Forelimb muscle (tissue), 1 donor: ENCODE measurements around the gene ACVR2A. TPM values are rescaled to one million over a fixed set of nuclear protein-coding genes. Genes with fewer than 3 reads are reported as not detected.
A peak's percentile ranks its signal among the peaks of the same experiment; 100 is the strongest.

ENCODE experiments used
- DNase-seq: peaks from one replicate; pipeline ENCODE4 v3.0.0-alpha.2; 2013; ENCODE audit warnings: low read depth
- polyA plus RNA-seq: library from polyadenylated mRNA; unstranded; fragments of 120-200 nt; gene quantifications from one replicate; pipeline ENCODE4 v1.2.1, GENCODE V29; 2013; ENCODE audit not compliant: insufficient read length

Gene ACVR2A
- polyA plus RNA-seq, 1 donor, result 20.2 TPM

DNA sequence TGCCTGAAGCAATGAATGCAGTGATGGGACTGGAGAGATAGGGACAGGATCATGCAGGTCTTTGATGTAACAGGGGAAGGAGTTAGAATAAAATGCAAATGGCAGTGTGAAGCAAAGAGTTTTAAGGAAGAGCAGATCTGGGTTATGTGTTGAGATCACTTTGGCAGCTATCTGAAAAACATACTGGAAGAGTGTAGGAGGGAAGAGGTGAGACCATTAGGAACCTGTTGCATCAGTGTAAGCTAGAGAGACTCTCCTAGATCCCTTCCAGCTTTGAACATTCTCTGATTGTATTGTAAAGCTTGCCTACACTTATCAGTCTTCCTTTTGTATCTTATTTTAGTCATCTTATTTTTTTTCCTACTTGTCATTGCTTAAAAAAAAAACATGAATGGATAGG is 10.5 kb downstream of the ACVR2A start:
- DNase-seq, result no peak

DNA sequence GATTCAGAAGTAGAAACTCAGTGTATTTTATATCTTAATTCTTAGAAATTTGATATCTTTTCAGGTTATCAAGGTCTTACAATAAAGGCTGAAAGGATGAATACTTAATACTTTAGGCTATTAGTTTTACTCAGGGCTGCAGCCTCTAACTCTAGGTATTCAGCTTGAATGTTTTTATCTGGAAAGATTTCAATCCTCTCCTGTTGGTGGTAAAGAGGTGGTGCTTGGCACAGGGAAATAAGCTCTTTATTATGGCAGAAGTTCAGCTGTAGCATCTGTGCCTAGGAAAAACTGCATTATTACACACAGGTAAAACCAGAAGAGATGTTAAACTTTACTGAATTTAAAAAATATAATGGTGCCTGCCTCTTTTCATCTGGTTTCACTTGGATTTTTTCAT is 11.1 kb downstream of the ACVR2A start:
- no peak for DNase-seq

DNA sequence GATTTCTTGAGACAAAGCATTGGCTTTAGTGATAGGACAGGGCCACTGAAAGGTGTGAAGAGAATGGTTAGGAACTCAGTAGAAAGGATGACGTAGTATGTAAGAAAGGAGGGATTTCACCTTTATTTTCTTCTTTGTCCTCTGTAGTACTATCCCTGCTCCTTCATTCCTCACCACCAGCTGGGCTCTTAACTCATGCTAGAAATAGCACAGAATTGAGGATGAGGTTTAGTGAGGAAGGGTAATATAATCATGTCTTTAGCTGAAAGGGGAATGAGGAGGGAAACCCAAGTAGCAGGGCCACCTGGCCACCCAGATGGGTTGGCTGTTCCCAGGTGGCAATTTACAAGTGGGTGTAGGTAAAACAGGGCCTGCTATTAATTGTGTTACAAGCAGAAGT is 15.2 kb downstream of the ACVR2A start:
- DNase-seq, result no peak

DNA sequence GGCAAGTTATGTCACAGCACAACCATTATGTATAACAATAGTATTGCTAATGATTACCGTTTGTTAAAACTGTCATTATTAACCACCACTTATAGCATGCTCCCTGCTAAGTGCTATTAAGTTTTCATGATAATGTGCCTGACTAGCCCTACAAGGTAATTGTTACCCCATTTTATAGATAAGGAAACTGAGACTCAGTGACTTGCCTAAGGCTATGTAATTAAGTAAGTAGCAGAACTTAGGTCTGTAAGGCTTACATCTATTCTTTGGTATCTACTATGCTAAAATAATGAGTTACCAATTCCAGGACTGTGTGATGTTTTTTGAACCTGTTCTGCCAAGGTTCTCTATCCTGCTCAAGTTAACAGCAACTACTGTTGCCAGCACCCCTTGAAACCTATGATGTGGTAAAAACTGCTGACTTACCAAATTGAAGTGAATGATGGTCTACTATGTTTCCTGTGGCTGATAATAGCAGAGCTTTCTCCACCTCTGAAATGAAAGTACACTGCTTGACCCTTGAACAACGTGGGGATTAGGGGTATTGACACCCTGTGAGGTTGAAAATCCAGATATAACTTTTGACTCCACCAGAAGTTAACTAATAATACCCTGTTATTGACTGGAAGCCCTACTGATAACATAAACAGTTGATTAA is 18.2 kb downstream of the ACVR2A start:
- DNase-seq, result no peak

DNA sequence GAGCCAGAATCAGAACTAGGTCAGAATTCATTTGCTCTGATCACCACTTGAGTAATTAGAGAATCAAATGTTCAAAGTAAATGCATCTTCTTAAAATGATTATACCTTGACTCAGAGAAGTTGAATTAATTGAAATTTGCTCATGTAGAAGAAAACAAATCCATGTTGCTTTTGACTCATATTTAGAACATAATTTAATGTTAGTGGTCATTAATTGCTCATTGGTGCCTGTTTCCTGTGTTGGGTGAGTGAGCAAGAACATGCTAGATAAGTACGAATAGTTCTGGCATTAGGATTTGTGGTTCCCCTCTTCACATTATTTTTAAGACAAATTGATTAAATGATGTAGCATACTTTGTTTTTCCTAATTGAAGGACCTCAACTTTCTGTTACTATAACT is 19.0 kb downstream of the ACVR2A start:
- DNase-seq, result no peak

DNA sequence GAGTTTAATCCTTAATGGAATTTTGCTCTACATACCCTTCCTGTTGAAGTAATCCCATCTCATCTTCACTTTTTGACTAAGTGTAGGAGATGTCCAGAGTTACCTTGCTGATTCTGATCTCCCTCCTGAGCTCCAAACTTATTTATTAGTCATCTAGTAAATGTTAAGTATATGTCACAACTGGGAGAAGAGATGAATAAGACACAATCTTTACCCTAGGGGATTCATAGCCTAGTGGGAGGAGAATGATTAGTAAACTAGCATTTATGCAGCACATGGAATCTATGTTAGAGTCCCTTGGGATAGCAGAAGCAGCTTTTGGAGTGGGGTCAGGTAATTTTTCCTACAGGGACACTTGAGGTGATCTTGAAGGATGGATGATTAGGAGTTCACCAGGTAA is 20.7 kb downstream of the ACVR2A start:
- no peak for DNase-seq

DNA sequence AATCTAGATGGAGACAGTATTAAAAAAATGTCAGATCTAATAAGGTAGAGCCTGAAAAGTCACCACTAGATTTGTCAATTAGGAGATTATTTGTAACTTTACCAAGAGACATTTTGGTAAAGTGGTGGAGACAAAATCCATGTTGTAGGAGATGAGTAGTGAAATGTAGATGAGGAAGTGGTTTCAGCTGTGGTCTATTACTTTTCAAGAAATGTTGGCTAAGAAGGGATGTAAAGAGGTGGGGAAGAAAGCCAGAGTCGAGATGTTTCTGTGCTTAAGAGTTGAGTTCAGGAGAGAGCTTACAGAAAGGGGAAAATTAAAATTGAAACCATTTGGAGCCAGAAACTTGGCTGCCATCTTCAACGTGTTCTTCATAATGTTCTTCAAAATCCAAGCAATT is 22.2 kb downstream of the ACVR2A start:
- no peak for DNase-seq

DNA sequence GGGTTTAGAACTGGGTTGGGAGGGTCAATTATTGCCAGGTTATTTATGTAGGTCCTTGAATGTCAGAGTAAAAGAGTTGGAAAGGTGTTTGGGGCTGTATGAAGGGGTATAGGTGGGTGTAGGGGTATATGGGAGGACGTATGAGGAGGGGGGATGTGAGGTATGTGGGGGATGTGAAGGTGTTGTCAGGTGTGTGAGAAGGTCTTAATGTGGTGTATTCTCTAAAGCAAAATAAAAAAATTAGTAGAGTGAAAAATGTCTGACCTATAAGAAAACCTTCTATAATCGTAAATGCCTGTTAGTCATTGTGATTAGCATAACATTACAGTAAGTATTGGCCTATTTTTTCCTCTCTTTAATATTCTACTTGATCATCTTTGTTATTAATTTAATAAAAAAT is 25.1 kb downstream of the ACVR2A start:
- DNase-seq, result no peak

DNA sequence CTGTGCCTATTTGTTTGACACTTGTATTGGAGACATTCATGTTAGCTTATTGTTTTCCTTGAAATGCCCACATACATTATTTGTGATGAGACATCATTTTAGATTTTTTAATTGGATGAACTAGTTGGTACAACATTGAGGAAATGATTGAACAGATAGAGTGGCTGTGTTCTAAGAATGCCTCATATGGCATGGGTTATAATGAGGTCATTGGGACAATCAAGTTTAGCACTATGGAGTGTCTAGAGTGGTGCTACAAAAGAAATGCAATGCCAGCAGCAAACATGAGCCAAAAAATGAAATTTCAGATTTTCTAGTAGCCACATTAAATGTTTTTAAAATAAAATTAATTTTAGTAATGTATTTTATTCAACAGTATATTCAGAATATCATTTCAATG is 28.1 kb downstream of the ACVR2A start:
- no peak for DNase-seq

DNA sequence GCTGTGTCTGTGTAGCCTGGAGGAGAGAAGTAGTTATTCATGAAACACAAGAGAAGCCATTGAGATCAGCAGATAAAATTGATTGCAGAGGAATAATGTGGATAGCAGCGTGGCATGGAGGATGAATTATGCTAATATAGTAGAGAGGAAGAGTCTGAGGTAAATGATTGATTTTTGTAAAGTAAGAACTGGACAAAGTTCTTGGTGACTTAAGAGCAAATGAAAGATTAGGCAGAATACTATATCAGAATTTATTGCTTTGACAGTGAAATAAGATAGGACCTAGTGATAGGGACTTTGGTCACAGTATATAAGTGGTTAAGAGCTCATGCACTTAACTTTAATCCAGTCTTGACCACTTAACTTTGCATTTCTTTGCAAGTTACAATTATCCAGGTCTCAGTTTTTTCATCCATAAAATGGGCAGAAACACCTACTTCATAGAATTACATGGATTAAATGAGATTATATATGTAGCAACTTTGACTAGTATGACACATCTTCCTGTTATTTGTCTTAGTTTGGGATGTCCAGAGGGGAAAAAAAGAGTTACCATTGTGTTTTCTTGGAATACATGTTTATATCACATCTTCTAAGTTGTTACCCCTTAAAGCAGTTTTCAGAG is 29.1 kb downstream of the ACVR2A start:
- DNase-seq, result no peak

DNA sequence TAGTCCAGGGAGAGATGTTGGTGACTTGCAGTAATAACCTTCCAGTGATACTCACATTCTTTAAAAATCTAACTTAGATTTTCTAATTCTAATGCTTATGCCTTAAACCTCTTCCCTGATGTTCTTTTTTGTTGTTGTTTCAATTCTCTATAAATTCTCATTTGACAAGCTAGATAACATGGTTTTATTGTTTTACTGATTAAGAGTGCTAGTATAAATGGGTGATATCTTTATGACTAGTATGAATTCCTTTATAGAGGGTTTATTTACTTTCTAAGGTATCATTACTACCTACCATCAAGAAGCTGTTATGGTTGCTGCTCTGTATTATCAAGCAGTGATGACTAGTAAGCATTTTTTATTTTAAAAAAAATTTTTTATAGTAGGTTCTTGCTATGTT is 35.0 kb downstream of the ACVR2A start:
- DNase-seq, result no peak

DNA sequence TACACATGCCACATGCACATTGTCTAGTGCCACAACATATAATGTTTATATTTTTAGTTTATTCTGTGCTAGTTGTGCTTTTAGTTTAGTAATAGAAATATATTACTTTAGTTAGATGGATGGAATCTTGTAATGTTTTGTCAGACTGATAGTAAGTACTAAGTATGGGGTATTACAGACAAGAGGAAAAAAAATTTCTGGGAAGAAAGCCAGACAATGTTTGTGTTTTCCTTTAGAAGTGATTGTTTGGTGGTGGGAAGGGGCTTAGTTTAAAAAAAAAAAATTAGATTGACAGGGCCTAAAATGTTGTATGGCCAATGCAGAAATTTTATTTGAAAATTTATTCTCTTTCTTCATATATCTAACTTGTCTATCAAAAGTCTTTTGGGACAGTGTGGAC is 37.8 kb downstream of the ACVR2A start:
- no peak for DNase-seq

DNA sequence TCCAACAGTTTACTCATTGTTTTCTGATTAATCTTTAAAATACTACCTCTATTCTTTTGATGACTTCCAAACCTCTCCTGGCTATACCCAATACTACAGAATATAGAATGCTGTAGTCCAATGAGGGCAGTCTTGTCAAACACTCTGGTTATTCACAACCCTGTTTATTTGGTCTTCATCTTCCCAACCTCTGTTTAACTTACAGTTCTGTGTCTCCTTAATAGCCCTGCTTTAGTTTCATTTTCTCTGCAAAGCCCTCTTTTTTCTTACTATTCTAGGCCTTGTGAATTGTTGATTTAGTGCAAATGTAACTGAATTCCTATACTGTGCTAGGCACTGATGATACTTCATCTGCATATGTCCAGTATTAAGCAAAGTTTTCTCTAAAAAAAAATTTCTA is 40.0 kb downstream of the ACVR2A start:
- DNase-seq, result no peak

DNA sequence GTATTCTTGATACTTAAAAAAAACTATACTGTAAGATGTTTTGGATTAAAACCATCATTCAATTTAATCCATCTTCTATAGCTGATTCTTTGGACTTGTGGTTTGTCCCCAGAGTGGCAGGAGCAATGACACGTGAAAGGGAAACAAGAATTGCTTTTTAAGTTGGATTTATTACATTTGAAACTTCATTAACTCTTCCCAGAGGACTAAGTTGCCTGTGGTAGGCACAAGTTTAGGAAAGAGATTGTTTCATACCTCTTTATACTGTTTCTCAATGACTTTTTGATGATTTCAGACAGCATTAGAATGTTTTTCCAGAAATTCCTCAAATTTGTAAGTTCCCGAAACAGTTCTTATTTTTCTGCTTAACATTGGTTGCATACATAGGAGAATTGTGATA is 41.3 kb downstream of the ACVR2A start:
- DNase-seq, result no peak

DNA sequence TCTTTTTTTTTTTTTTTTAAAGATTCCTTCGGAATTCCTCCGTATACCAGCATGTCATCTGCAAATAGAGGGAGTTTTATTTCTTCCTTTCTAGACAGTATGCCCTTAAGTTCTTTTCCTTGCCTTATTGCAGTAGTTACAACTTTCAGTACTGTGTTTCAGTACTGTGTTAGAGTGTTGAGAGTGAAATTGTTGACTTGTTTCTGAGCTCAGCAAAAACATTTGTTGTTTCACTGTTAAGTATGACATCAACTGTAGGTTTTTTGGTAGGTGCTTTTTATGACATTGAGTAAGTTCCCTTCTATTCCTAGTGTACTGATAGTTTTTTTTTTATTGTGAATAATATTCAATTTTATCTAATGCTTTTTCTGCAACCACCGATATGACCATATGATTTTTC is 43.9 kb downstream of the ACVR2A start:
- DNase-seq, result no peak

DNA sequence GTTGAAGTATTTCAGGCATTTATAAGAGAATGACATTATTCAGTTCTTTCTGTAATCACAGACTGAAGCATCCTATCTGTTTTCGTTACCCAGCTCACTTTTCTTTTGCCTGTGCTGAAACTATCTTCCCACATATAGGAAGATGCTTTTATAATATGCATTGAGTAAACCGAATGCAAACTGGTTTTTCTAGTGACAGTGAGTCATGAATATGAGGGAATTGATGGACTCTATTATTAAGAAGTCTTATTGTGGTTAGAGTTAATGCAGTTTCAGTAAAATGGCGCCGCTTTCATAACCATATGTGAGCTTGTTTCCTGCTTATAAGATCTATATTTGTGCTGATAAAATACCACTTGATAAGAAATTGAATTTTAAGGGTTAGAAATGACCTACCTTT is 59.2 kb downstream of the ACVR2A start:
- DNase-seq, result no peak

DNA sequence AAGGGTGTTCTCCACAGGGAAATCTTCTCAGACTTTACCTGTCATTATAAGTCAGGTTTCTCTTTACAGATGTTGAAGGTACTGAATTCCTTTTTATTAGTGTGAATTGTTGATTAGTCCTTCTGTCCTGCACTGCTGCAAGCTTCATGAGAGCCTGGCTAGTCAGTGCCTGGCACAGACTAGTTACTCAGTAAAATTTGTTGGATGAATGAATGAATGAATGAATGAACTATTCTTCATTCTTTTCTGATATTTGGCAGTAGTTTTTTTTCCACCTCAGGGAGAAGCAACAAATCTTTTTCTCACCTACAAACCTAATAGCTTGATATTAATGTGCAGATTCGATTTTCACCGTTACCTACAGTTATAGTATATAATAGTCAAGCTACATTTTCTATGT is 64.3 kb downstream of the ACVR2A start:
- no peak for DNase-seq

DNA sequence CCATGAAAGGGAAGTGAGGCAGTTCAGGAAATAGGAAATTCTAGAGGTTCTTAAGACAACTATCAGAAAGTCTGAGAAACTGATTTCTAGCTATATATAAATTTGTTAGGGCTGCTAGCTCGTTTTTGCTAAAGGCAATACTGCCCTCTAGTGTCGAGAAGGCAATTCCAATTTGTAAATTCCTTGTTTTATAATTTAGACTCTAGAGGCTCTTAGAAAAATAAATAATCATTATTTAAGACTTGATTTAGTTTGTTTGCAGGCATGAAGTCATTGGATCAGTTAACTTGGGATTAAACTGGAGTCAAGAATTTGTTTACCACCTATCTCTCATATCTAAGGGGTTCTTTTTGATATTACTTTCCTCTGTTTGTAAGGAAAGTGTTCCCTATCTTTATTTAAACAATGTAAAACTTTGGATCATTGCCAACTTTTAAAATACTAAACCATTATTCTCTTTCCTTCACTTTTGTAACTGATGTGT is 66.2 kb downstream of the ACVR2A start:
- peak; percentile 60 for DNase-seq

DNA sequence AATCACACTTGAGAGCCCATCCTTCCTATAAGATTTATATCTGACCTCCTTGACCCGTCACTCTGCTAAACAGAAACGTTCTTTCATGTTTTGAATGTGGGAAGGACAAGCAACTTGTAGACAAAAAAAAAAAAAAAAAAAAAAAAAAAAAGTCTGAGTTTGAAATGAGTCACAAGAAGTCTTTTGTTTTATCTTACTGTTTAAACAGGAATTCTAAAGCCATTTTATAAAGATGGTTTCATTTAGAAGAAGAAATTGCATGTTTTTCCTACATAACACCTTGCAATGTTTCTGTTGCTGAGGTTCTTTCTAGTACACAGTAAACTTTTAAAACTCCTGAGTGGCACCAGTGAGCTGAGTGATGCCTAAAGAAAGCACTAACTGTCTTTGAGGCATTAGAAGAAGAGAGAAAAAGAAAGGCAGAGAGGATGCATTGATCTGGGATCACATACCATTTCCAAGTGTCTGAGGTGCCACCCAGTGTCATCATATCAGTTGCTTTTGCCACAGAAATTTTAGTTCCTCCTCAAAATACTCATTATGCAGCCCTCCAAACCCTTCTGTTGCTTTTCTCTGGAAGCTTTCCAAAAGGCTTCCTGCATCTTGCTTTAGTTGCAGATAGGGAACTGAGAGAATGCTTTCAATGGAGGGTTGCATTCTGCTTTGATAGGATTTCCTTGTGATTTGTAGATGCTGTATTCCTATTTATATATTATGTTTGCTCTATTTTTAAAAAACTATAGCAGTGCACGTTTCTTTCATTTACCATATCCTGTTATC is 69.1 kb downstream of the ACVR2A start:
- no peak for DNase-seq

DNA sequence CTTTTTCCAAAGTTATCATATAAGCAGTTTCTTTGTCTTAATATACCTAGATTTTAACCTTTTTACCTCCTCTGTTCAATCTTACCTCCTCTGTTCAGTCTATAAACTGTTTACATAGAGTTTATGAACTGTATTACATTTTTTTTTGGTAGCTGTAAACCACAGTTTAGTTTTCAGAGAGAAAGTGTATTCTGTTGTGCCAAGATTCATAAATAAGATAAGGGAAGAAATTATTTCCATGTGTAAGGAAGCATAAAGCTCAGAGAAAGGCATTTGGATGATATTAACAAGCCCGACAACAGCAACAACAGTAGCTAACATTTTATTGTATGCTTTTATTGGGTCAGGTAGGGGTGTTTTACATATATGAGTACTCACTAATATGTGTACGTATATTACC is 71.2 kb downstream of the ACVR2A start:
- DNase-seq, result no peak

DNA sequence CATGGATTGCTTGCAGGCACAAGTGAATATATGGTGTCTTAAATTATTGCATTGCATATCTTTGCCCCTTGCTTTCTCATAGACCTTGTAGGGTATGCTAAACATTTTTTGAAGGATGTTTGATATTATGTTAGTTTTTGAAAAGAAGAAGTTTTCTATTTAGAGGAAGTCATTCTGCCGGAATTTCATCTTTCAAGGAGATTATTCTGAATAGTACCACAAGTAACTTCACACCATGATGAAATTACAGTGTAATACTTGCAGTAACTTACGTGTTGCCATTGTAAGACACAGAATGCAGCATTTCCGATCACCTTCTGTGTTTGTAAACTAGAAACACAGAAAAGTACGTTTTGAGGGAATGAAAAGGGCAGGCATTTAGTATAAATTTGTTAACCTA is 71.9 kb downstream of the ACVR2A start:
- DNase-seq, result no peak

DNA sequence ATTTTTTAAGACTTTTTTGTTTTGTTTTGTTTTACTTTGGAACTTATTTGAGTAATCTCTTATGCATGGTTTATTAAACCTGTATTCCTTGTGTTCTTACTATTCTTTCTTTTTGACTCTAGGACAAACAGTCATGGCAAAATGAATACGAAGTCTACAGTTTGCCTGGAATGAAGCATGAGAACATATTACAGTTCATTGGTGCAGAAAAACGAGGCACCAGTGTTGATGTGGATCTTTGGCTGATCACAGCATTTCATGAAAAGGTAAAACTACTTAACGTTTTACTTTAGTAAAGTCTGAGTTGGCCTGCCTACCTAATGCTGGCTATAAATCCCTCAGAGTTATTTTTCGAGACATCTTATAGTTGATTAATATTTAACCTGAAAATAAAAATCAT is 72.3 kb downstream of the ACVR2A start:
- DNase-seq, result no peak

DNA sequence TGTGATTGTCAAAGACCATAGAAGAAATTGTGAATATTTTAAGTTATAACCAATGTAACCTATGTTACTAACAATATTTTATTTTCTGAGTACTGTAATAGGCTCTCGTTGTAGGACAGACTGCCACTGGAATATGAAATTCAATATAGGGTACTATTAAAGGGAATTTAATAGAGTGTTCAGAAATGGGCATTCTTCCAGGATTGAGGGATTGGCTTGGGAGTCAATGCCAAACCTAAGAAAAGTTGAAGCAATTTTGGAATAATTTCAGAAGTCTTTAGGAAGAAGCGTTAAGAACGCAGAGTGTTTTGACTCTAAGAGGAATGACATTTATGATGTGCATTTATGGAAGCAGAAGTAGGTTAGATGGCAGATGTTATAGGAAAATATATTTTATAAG is 79.0 kb downstream of the ACVR2A start:
- no peak for DNase-seq
